Gastrocnemius medialis (tissue), 4 donors: ENCODE data around the gene PPP1R3E.

Source experiments
- POLR2A ChIP-seq, 2 donors: fragments of 450-650 bp; IDR thresholded peaks; one replicate each; pipeline ENCODE4 v1.6.1; 2017; ENCODE audit warnings: antibody characterized with exemption in 2 of 2, mild to moderate bottlenecking in 2 of 2, moderate library complexity in 2 of 2
- TF ChIP-seq, protein P1 (sequence below), 5 experiments: fragments of 450-650 bp in 3 of 5; fragments of 200-600 bp in 2 of 5; sonication (generic) in 2 of 5; IDR thresholded peaks in 4 of 5; conservative IDR thresholded peaks in 1 of 5; 1 replicate in 4 of 5; 2 replicates in 1 of 5; pipeline ENCODE4 v1.5.1; 2016 to 2019; ENCODE audit warnings: antibody characterized with exemption in 5 of 5, mild to moderate bottlenecking in 3 of 5, moderate library complexity in 3 of 5

DNA sequence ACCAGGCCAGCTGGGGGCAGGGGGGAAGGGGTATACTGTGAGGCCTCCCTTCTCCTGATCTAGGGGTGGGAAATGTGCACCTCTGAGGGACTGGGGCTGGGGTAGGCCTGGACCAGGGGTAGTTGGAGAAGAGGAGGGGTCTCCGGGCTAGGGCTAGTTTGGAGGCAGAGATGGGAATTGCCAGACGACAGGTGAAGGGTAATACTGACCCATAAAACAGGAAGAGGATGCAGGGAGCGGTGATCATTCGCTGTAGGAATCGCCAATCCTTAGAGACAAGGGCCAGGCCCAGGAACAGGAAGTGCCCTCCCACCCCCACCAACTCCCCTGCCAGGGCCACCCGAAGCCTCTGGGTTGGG is 45.6 kb upstream of the PPP1R3E start:
- TF ChIP-seq, protein P1, sequence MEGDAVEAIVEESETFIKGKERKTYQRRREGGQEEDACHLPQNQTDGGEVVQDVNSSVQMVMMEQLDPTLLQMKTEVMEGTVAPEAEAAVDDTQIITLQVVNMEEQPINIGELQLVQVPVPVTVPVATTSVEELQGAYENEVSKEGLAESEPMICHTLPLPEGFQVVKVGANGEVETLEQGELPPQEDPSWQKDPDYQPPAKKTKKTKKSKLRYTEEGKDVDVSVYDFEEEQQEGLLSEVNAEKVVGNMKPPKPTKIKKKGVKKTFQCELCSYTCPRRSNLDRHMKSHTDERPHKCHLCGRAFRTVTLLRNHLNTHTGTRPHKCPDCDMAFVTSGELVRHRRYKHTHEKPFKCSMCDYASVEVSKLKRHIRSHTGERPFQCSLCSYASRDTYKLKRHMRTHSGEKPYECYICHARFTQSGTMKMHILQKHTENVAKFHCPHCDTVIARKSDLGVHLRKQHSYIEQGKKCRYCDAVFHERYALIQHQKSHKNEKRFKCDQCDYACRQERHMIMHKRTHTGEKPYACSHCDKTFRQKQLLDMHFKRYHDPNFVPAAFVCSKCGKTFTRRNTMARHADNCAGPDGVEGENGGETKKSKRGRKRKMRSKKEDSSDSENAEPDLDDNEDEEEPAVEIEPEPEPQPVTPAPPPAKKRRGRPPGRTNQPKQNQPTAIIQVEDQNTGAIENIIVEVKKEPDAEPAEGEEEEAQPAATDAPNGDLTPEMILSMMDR (IDR thresholded peaks at IDR 0.05 in 4 of 5, conservative IDR thresholded peaks at IDR 0.05 in 1 of 5) = no peak
- no peak for TF ChIP-seq POLR2A (IDR thresholded peaks at IDR 0.05)
